A673 (cell line): ENCODE measurements around the gene CFAP92. TPM values are rescaled to one million over a fixed set of nuclear protein-coding genes. Genes with fewer than 3 reads are reported as not detected.

ENCODE experiments used
- BruUV-seq: library from RNA; stranded (reverse); fragments of 400-500 nt; replicated peaks from 2 replicates; lab custom pipeline; 2021; lab: Mats Ljungman, UMichigan
- CTCF ChIA-PET: fragments of 300-600 bp; sonication (Branson Sonifier 250); formaldehyde crosslinking; loops from one replicate; lab custom pipeline; 2022; ENCODE audit warnings: antibody characterized with exemption; lab: Charles Lee
- POLR2A ChIA-PET: fragments of 300-600 bp; sonication (Branson Sonifier 250); formaldehyde crosslinking; loops from one replicate; lab custom pipeline; 2022; ENCODE audit warnings: antibody characterized with exemption; ENCODE audit not compliant: low non-redundant PET; lab: Charles Lee
- DNase-seq: peaks from one replicate; pipeline ENCODE4 v3.0.0-alpha.2; 2015; ENCODE audit warnings: low spot score
- H3K27ac ChIP-seq: fragments of 200-600 bp; sonication (generic); 2 replicates; pipeline ENCODE4 v1.5.1; 2016; ENCODE audit warnings: mixed run types, low read depth, mild to moderate bottlenecking, mixed read lengths, antibody characterized with exemption, low read length; ENCODE audit not compliant: poor library complexity, severe bottlenecking
- H3K27me3 ChIP-seq: fragments of 200-600 bp; sonication (generic); replicated peaks from 2 replicates; pipeline ENCODE4 v1.6.1; 2017; ENCODE audit warnings: mixed run types, low read depth, mild to moderate bottlenecking, mixed read lengths, antibody characterized with exemption, low read length; ENCODE audit not compliant: insufficient read depth, poor library complexity
- H3K36me3 ChIP-seq: fragments of 200-600 bp; sonication (generic); 2 replicates; pipeline ENCODE4 v1.6.1; 2016; ENCODE audit warnings: mixed run types, mild to moderate bottlenecking, mixed read lengths, antibody characterized with exemption, low read length; ENCODE audit not compliant: insufficient read depth, poor library complexity, severe bottlenecking
- H3K4me1 ChIP-seq: fragments of 200-600 bp; sonication (generic); 2 replicates; pipeline ENCODE4 v1.6.1; 2017; ENCODE audit warnings: mixed run types, mild to moderate bottlenecking, mixed read lengths, antibody characterized with exemption, low read length; ENCODE audit not compliant: insufficient read depth, poor library complexity, severe bottlenecking
- H3K4me3 ChIP-seq: fragments of 200-600 bp; sonication (generic); 2 replicates; pipeline ENCODE4 v1.5.1; 2016; ENCODE audit warnings: low read depth, mixed run types, mild to moderate bottlenecking, mixed read lengths, low read length; ENCODE audit not compliant: poor library complexity, severe bottlenecking
- H3K9me3 ChIP-seq: fragments of 200-600 bp; sonication (generic); 2 replicates; pipeline ENCODE4 v1.6.1; 2016; ENCODE audit warnings: mixed run types, low read depth, mild to moderate bottlenecking, mixed read lengths, antibody characterized with exemption, low read length; ENCODE audit not compliant: poor library complexity, severe bottlenecking
- EZH2 ChIP-seq: fragments of 200-600 bp; sonication (generic); IDR thresholded peaks from 2 replicates; pipeline ENCODE4 v1.6.1; 2017; ENCODE audit warnings: borderline replicate concordance, low read depth, mild to moderate bottlenecking, mixed read lengths, antibody characterized with exemption, low read length; ENCODE audit not compliant: poor library complexity, severe bottlenecking
- intact Hi-C: fragments of 100-400 bp; cut with micrococcal nuclease; formaldehyde crosslinking; loops from one replicate; pipeline ENCODE4 v1.10.0; 2022; ENCODE audit not compliant: unreplicated experiment
- total RNA-seq: library from RNA; stranded (reverse); gene quantifications from 2 replicates; pipeline ENCODE4 v1.2.3, GENCODE V29; 2021
- TF ChIP-seq, protein P1 (sequence below): fragments of 300-800, 200-600 bp; sonication (generic); conservative IDR thresholded peaks from 2 replicates; pipeline ENCODE4 v1.5.1; 2017; ENCODE audit warnings: low read depth, mild to moderate bottlenecking, antibody characterized with exemption, low read length, moderate library complexity, mixed read lengths

The CFAP92 gene
- total RNA-seq, 1 experiment from 2014 or later, result not detected

GRCh38 chr3:128970740-128971047 lies 23.2 kb downstream of the CFAP92 start:
- DNase-seq, result no peak
- Histone ChIP-seq H3K27me3 (no peaks in the 10 kb centered on the region), H3K36me3 (no peaks in the 10 kb centered on the region), H3K9me3 (no peaks in the 10 kb centered on the region), H3K27ac (no peak overlapping the region), H3K4me1 (no peaks in the 10 kb centered on the region), H3K4me3 (no peak overlapping the region)
- TF ChIP-seq, protein P1, sequence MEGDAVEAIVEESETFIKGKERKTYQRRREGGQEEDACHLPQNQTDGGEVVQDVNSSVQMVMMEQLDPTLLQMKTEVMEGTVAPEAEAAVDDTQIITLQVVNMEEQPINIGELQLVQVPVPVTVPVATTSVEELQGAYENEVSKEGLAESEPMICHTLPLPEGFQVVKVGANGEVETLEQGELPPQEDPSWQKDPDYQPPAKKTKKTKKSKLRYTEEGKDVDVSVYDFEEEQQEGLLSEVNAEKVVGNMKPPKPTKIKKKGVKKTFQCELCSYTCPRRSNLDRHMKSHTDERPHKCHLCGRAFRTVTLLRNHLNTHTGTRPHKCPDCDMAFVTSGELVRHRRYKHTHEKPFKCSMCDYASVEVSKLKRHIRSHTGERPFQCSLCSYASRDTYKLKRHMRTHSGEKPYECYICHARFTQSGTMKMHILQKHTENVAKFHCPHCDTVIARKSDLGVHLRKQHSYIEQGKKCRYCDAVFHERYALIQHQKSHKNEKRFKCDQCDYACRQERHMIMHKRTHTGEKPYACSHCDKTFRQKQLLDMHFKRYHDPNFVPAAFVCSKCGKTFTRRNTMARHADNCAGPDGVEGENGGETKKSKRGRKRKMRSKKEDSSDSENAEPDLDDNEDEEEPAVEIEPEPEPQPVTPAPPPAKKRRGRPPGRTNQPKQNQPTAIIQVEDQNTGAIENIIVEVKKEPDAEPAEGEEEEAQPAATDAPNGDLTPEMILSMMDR, result no peak
- intact Hi-C loops, result loop anchor here (1.0 to 10.0 kb wide), 2 partner anchors 124 to 275 kb away; no protein-coding TSS in a partner anchor
- CTCF ChIA-PET, result interaction anchor here (0.7 to 2.8 kb wide), 6 partner anchors 46 to 276 kb away, joined by 3 to 35 read pairs (median 7); no protein-coding TSS in a partner anchor
- no TSS peak for BruUV-seq
- POLR2A ChIA-PET, result no interaction called here

DNA sequence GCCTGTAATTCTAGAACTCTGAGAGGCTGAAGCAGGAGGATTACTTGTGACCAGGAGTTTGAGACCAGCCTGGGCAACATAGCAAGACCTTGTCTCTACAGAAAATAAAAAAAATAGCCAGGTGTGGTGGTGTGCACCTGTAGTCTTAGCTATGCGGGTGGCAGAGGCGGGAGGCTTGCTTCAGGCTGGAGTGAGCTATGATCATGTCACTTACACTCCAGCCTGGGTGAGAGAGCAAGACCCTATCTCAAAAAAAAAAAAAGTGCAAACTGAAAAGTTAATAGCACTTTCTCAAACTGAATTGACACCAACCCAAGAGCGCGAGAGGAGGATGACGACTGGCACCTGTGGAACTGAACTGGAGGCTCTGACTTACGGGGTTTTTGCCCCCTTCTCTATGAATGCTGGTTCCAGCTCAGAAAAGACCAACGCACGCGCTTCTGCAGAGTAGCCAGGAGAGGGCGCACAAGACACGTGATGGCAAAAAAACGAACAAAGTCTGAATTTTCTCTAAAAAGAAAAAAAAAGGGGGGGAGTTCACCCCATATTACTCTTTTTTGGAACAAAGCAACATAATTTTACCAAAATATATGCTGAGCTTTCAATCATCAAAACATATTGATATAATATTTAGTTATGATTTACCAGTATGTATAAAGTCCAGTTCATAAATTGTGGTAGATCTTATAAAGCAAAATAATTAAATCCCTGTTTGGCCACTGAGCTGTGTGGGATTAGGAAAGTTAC lies 23.7 kb downstream of the CFAP92 start:
- intact Hi-C loops, result loop anchor here (1.0 to 10.0 kb wide), 2 partner anchors 125 to 275 kb away; no protein-coding TSS in a partner anchor
- BruUV-seq, result no TSS peak
- no peak for TF ChIP-seq EZH2
- TF ChIP-seq, protein P1, result peak; percentile 97
- DNase-seq, result peak; percentile 69
- Histone ChIP-seq H3K36me3 (no peaks in the 10 kb centered on the region), H3K27me3 (no peaks in the 10 kb centered on the region), H3K9me3 (no peaks in the 10 kb centered on the region), H3K4me1 (no peaks in the 10 kb centered on the region), H3K4me3 (no peak overlapping the region), H3K27ac (no peak overlapping the region)
- ChIA-PET CTCF (interaction anchor here (0.6 to 2.8 kb wide), 20 partner anchors 14 to 470 kb away, joined by 3 to 35 read pairs (median 4); partner anchors contain the start of genes CFAP92, EFCAB12, IFT122 and MBD4), POLR2A (interaction anchor here (0.6 kb wide), 1 partner anchor 134 kb away, joined by 5 read pairs; no protein-coding TSS in a partner anchor)

- BruUV-seq, result no TSS peak
- CTCF ChIA-PET, result no interaction called here
- H3K9me3 ChIP-seq, result no peaks in the 10 kb centered on the region
- no peaks in the 10 kb centered on the region for H3K36me3 ChIP-seq
- no peak for DNase-seq
- H3K4me1 ChIP-seq, result no peaks in the 10 kb centered on the region
- no peak overlapping the region for H3K27ac ChIP-seq
- H3K4me3 ChIP-seq, result no peak overlapping the region
- intact Hi-C loops, result no loop called here
- POLR2A ChIA-PET, result no interaction called here
- TF ChIP-seq, protein P1, result no peak
- TF ChIP-seq EZH2, result no peak
- no peaks in the 10 kb centered on the region for H3K27me3 ChIP-seq
These were observed 26.0 kb downstream of the CFAP92 start for GRCh38 chr3:128967748-128968355.
